OCI-LY3 (cell line): ENCODE measurements around the gene BZW2.

Experiments used
- CTCF ChIP-seq: fragments of 200-600, 300-600 bp; sonication (generic); IDR thresholded peaks from 2 replicates; pipeline ENCODE4 v1.5.1; 2014; ENCODE audit warnings: antibody characterized with exemption, low read length, low read depth
- EZH2phosphoT487 ChIP-seq: fragments of 200-600 bp; shearing (Covaris generic); IDR thresholded peaks from 2 replicates; pipeline ENCODE4 v1.6.1; 2018; ENCODE audit warnings: antibody characterized with exemption, mixed run types, low read depth

- TF ChIP-seq EZH2phosphoT487 (no peak), CTCF (no peak)
Measured at GRCh38 chr7:16644157-16644556, 1.8 kb upstream of the BZW2 start.
